GM23338 (cell line): ENCODE measurements around the gene AKAP13. TPM values are rescaled to one million over a fixed set of nuclear protein-coding genes. Genes with fewer than 3 reads are reported as not detected.

Experiments used
- ATAC-seq: fragments of 200-7000 bp; cut with Tn5 transposase; 3 replicates; pipeline ENCODE4 v1.9.1; 2020
- DNase-seq: peaks from one replicate; pipeline ENCODE4 v3.0.0-alpha.2; 2015; ENCODE audit warnings: low spot score
- H2AFZ ChIP-seq: fragments of 200-600 bp; sonication (generic); 2 replicates; pipeline ENCODE4 v1.8.0; 2016; ENCODE audit warnings: antibody characterized with exemption, mild to moderate bottlenecking, moderate library complexity
- H3F3A ChIP-seq: fragments of 200-600 bp; sonication (generic); replicated peaks from 2 replicates; pipeline ENCODE4 v1.8.0; 2017; ENCODE audit warnings: antibody characterized with exemption, mixed run types, low read depth
- H3K27ac ChIP-seq: fragments of 200-600 bp; sonication (generic); 2 replicates; pipeline ENCODE4 v1.6.1; 2016; ENCODE audit warnings: low read depth
- H3K27me3 ChIP-seq: fragments of 200-600 bp; sonication (generic); 2 replicates; pipeline ENCODE4 v1.8.0; 2016; ENCODE audit warnings: mild to moderate bottlenecking, mixed run types, moderate library complexity; ENCODE audit not compliant: insufficient read depth
- H3K36me3 ChIP-seq: fragments of 200-600 bp; sonication (generic); 2 replicates; pipeline ENCODE4 v1.8.0; 2016; ENCODE audit warnings: mild to moderate bottlenecking; ENCODE audit not compliant: insufficient read depth
- H3K4me1 ChIP-seq: fragments of 200-600 bp; sonication (generic); 2 replicates; pipeline ENCODE4 v1.8.0; 2016; ENCODE audit warnings: mild to moderate bottlenecking, moderate library complexity; ENCODE audit not compliant: insufficient read depth
- H3K4me2 ChIP-seq: fragments of 200-600 bp; sonication (generic); 2 replicates; pipeline ENCODE4 v1.7.1; 2017; ENCODE audit warnings: mixed run types
- H3K4me3 ChIP-seq: fragments of 200-600 bp; sonication (generic); 2 replicates; pipeline ENCODE4 v1.6.1; 2016; ENCODE audit warnings: mixed run types
- H3K79me2 ChIP-seq: fragments of 200-600 bp; sonication (generic); replicated peaks from 2 replicates; pipeline ENCODE4 v1.8.0; 2017; ENCODE audit warnings: mild to moderate bottlenecking; ENCODE audit not compliant: insufficient read depth
- H3K9me2 ChIP-seq: fragments of 200-600 bp; sonication (generic); 2 replicates; pipeline ENCODE4 v1.8.0; 2017; ENCODE audit not compliant: insufficient read depth
- H4K20me1 ChIP-seq: fragments of 200-600 bp; sonication (generic); replicated peaks from 2 replicates; pipeline ENCODE4 v1.8.0; 2017; ENCODE audit warnings: mild to moderate bottlenecking; ENCODE audit not compliant: insufficient read depth
- H3K27ac Mint-ChIP-seq: 2 replicates; pipeline ENCODE4 v1.8.0; 2020; ENCODE audit warnings: inconsistent platforms, mild to moderate bottlenecking, moderate library complexity, mixed read lengths
- H3K27me3 Mint-ChIP-seq: 3 replicates; pipeline ENCODE4 v1.8.0; 2022; ENCODE audit warnings: low read depth, mild to moderate bottlenecking, moderate library complexity, mixed read lengths, inconsistent platforms; ENCODE audit not compliant: insufficient read depth, poor library complexity
- H3K36me3 Mint-ChIP-seq: 3 replicates; pipeline ENCODE4 v1.8.0; 2021; ENCODE audit warnings: low read depth, mild to moderate bottlenecking, inconsistent platforms, moderate library complexity, mixed read lengths
- H3K4me1 Mint-ChIP-seq: 3 replicates; pipeline ENCODE4 v1.8.0; 2020; ENCODE audit warnings: mild to moderate bottlenecking, inconsistent platforms, mixed read lengths
- H3K4me3 Mint-ChIP-seq: 3 replicates; pipeline ENCODE4 v1.8.0; 2021; ENCODE audit warnings: moderate library complexity, mild to moderate bottlenecking, inconsistent platforms, mixed read lengths
- H3K9me3 Mint-ChIP-seq: 3 replicates; pipeline ENCODE4 v1.8.0; 2020; ENCODE audit warnings: moderate library complexity, mild to moderate bottlenecking, inconsistent platforms, mixed read lengths
- CREB1 ChIP-seq: fragments of 250-450 bp; sonication (Bioruptor Pico); IDR thresholded peaks from 2 replicates; pipeline ENCODE4 v1.5.0; 2020; ENCODE audit warnings: low read depth, mild to moderate bottlenecking, moderate library complexity
- ETS1 ChIP-seq: IDR thresholded peaks from 2 replicates; pipeline ENCODE4 v1.6.1; 2016; ENCODE audit warnings: antibody characterized with exemption
- EZH2 ChIP-seq: fragments of 200-600 bp; sonication (generic); IDR thresholded peaks from one replicate; pipeline ENCODE4 v1.8.0; 2017; ENCODE audit warnings: antibody characterized with exemption, mild to moderate bottlenecking, low read depth; ENCODE audit not compliant: unreplicated experiment
- EZH2phosphoT487 ChIP-seq: fragments of 200-600 bp; sonication (generic); IDR thresholded peaks from one replicate; pipeline ENCODE4 v1.8.1; 2018; ENCODE audit warnings: antibody characterized with exemption; ENCODE audit not compliant: unreplicated experiment
- JUNB ChIP-seq: IDR thresholded peaks from one replicate; pipeline ENCODE4 v1.6.1; 2016; ENCODE audit warnings: antibody characterized with exemption; ENCODE audit not compliant: unreplicated experiment
- NANOG ChIP-seq: IDR thresholded peaks from 2 replicates; pipeline ENCODE4 v1.6.1; 2016; ENCODE audit warnings: antibody characterized with exemption, borderline replicate concordance
- POLR2AphosphoS5 ChIP-seq: IDR thresholded peaks from 2 replicates; pipeline ENCODE4 v1.6.1; 2016; ENCODE audit warnings: antibody characterized with exemption, low read depth
- STAT1 ChIP-seq: IDR thresholded peaks from one replicate; pipeline ENCODE4 v1.6.1; 2016; ENCODE audit warnings: antibody characterized with exemption; ENCODE audit not compliant: unreplicated experiment
- ZNF114 ChIP-seq: fragments of 250-450 bp; sonication (Bioruptor Pico); IDR thresholded peaks from 2 replicates; pipeline ENCODE4 v1.5.0; 2020; ENCODE audit warnings: mild to moderate bottlenecking, moderate library complexity
- ZNF331 ChIP-seq: fragments of 250-450 bp; sonication (Bioruptor Pico); IDR thresholded peaks from 2 replicates; pipeline ENCODE4 v1.5.0; 2020; ENCODE audit warnings: low read depth, mild to moderate bottlenecking, moderate library complexity
- ZNF462 ChIP-seq: fragments of 250-450 bp; sonication (Bioruptor Pico); IDR thresholded peaks from 2 replicates; pipeline ENCODE4 v1.5.0; 2020; ENCODE audit warnings: mild to moderate bottlenecking, moderate library complexity
- polyA plus RNA-seq: library from polyadenylated mRNA; unstranded; fragments of >200 nt; fragmentation: Nextera tagmentation; extraction: Ambion mirVana; gene quantifications from 2 replicates; pipeline ENCODE4 v1.2.1, GENCODE V29; 2016
- total RNA-seq: library from RNA; depleted of rRNA; stranded (reverse); fragments of >200 nt; shearing (Covaris generic); gene quantifications from 2 replicates; pipeline ENCODE4 v1.2.3, GENCODE V29; 2014
- TF ChIP-seq, protein P1 (sequence below), 2 experiments: fragments of 200-600 bp in 1 of 2; sonication (generic) in 1 of 2; conservative IDR thresholded peaks; 2 replicates each; pipeline versions ENCODE4 v1.5.1 to v1.6.1; 2016 to 2017; ENCODE audit warnings: antibody characterized with exemption in 2 of 2, low read depth in 2 of 2, mild to moderate bottlenecking in 2 of 2, moderate library complexity in 1 of 2
- TF ChIP-seq, protein P2 (sequence below): IDR thresholded peaks from one replicate; pipeline ENCODE4 v1.6.1; 2018; ENCODE audit warnings: antibody characterized with exemption; ENCODE audit not compliant: unreplicated experiment

The AKAP13 gene
- total and polyA plus RNA-seq, 2 experiments from 2014 or later: 46.2 to 60.7 TPM

DNA sequence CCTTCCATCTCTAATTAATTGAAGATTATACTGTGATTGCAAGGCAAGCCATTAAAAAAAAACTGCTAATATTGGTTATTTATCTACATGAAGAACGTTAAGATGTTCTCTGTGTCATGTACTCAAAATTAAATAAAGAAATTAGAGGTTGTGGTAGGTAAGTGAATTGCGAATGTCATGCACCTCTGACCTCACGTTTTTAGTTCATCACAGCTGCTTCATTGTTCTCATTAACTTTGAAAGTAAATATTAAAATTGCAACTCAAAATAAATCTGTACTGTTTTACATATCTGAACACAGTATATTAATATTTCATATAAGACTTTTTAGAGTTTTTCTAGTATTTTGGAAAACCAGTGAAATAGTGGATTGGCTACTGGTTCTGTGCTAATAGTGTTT is 320.4 kb downstream of the AKAP13 start:
- H3K4me1 ChIP-seq: peaks cover 6% of the 10 kb centered on the region; the same call in 1 of the 2 replicates
- H3K36me3 Mint-ChIP-seq: no peaks in the 10 kb centered on the region; the same call in 2 of the 3 replicates
- H3K27ac Mint-ChIP-seq: no peak overlapping the region
- no peak overlapping the region for H3K4me3 ChIP-seq
- no peaks in the 10 kb centered on the region for H3K9me3 Mint-ChIP-seq
- peaks cover 7% of the 10 kb centered on the region; the same call in 2 of the 3 replicates for H3K4me1 Mint-ChIP-seq
- no peaks in the 10 kb centered on the region for H3K9me2 ChIP-seq
- no peak overlapping the region for H3K27ac ChIP-seq
- no peak for TF ChIP-seq EZH2phosphoT487
- TF ChIP-seq POLR2AphosphoS5: no peak
- no peak for TF ChIP-seq JUNB
- TF ChIP-seq STAT1: no peak
- no peak for TF ChIP-seq NANOG
- TF ChIP-seq, protein P1, sequence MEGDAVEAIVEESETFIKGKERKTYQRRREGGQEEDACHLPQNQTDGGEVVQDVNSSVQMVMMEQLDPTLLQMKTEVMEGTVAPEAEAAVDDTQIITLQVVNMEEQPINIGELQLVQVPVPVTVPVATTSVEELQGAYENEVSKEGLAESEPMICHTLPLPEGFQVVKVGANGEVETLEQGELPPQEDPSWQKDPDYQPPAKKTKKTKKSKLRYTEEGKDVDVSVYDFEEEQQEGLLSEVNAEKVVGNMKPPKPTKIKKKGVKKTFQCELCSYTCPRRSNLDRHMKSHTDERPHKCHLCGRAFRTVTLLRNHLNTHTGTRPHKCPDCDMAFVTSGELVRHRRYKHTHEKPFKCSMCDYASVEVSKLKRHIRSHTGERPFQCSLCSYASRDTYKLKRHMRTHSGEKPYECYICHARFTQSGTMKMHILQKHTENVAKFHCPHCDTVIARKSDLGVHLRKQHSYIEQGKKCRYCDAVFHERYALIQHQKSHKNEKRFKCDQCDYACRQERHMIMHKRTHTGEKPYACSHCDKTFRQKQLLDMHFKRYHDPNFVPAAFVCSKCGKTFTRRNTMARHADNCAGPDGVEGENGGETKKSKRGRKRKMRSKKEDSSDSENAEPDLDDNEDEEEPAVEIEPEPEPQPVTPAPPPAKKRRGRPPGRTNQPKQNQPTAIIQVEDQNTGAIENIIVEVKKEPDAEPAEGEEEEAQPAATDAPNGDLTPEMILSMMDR (conservative IDR thresholded peaks at IDR 0.05; ENCODE audit: low read depth in 2 of 2): no peak
- no peak for TF ChIP-seq ZNF331 (CRISPR knock-in tag)
- TF ChIP-seq, protein P2, sequence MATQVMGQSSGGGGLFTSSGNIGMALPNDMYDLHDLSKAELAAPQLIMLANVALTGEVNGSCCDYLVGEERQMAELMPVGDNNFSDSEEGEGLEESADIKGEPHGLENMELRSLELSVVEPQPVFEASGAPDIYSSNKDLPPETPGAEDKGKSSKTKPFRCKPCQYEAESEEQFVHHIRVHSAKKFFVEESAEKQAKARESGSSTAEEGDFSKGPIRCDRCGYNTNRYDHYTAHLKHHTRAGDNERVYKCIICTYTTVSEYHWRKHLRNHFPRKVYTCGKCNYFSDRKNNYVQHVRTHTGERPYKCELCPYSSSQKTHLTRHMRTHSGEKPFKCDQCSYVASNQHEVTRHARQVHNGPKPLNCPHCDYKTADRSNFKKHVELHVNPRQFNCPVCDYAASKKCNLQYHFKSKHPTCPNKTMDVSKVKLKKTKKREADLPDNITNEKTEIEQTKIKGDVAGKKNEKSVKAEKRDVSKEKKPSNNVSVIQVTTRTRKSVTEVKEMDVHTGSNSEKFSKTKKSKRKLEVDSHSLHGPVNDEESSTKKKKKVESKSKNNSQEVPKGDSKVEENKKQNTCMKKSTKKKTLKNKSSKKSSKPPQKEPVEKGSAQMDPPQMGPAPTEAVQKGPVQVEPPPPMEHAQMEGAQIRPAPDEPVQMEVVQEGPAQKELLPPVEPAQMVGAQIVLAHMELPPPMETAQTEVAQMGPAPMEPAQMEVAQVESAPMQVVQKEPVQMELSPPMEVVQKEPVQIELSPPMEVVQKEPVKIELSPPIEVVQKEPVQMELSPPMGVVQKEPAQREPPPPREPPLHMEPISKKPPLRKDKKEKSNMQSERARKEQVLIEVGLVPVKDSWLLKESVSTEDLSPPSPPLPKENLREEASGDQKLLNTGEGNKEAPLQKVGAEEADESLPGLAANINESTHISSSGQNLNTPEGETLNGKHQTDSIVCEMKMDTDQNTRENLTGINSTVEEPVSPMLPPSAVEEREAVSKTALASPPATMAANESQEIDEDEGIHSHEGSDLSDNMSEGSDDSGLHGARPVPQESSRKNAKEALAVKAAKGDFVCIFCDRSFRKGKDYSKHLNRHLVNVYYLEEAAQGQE: no peak
- TF ChIP-seq ZNF462 (CRISPR knock-in tag): no peak
- no peak for TF ChIP-seq CREB1
- no peak for TF ChIP-seq ETS1
- TF ChIP-seq EZH2: no peak
- TF ChIP-seq ZNF114 (CRISPR knock-in tag): no peak
- DNase-seq: no peak
- peaks cover 2% of the 10 kb centered on the region for H3K27me3 Mint-ChIP-seq
- no peak overlapping the region for H3K4me3 Mint-ChIP-seq
- no peak for ATAC-seq
- no peaks in the 10 kb centered on the region; the same call in 1 of the 2 replicates for H4K20me1 ChIP-seq
- H3K4me2 ChIP-seq: no peak overlapping the region
- no peaks in the 10 kb centered on the region for H3K79me2 ChIP-seq
- no peaks in the 10 kb centered on the region for H3F3A ChIP-seq
- no peaks in the 10 kb centered on the region for H3K36me3 ChIP-seq
- H2AFZ ChIP-seq: no peak overlapping the region
- H3K27me3 ChIP-seq: no peaks in the 10 kb centered on the region
